HG03064 (cell line): ENCODE measurements around the gene BMP2.

Experiments
- ATAC-seq: cut with Tn5 transposase; IDR thresholded peaks from one replicate; pipeline ENCODE4 v1.9.1; 2021; ENCODE audit warnings: low read depth; ENCODE audit not compliant: unreplicated experiment

BMP2 gene

GRCh38 chr20:6767126-6767535 is 355 bp upstream of the BMP2 start:
- no peak for ATAC-seq

- ATAC-seq: no peak
These were observed 998 bp downstream of the BMP2 start for GRCh38 chr20:6768228-6769140.

- no peak for ATAC-seq
These were observed 2.7 kb downstream of the BMP2 start for GRCh38 chr20:6769903-6770785.

GRCh38 chr20:6770786-6771100 is 3.3 kb downstream of the BMP2 start:
- no peak for ATAC-seq

- no peak for ATAC-seq
These were observed 13.1 kb downstream of the BMP2 start for GRCh38 chr20:6780433-6781190.

GRCh38 chr20:6783752-6784151 is 16.3 kb downstream of the BMP2 start:
- ATAC-seq: no peak

GRCh38 chr20:6784210-6784631 is 16.7 kb downstream of the BMP2 start:
- no peak for ATAC-seq

GRCh38 chr20:6784767-6785166 is 17.3 kb downstream of the BMP2 start:
- no peak for ATAC-seq

GRCh38 chr20:6786548-6786947 is 19.1 kb downstream of the BMP2 start:
- no peak for ATAC-seq

GRCh38 chr20:6792789-6793188 is 25.3 kb downstream of the BMP2 start:
- ATAC-seq: no peak

- no peak for ATAC-seq
These were observed 34.7 kb downstream of the BMP2 start for GRCh38 chr20:6802227-6802626.

GRCh38 chr20:6806275-6806674 is 38.8 kb downstream of the BMP2 start:
- no peak for ATAC-seq

- no peak for ATAC-seq
These were observed 44.0 kb downstream of the BMP2 start for GRCh38 chr20:6811262-6812035.

GRCh38 chr20:6812530-6812929 is 45.0 kb downstream of the BMP2 start:
- ATAC-seq: no peak

GRCh38 chr20:6814945-6815344 is 47.5 kb downstream of the BMP2 start:
- ATAC-seq: no peak

GRCh38 chr20:6818033-6818808 is 50.7 kb downstream of the BMP2 start:
- no peak for ATAC-seq

GRCh38 chr20:6819599-6819998 is 52.1 kb downstream of the BMP2 start:
- no peak for ATAC-seq

GRCh38 chr20:6824401-6824800 is 56.9 kb downstream of the BMP2 start:
- no peak for ATAC-seq

GRCh38 chr20:6827472-6827871 is 60.0 kb downstream of the BMP2 start:
- no peak for ATAC-seq
